GM12872 (cell line): ENCODE data around the gene UGT1A8.

Experiments used
- TF ChIP-seq, protein P1 (sequence below): IDR thresholded peaks from 3 replicates; pipeline ENCODE4 v1.5.1; 2011; ENCODE audit warnings: low read depth, mild to moderate bottlenecking, low read length, moderate library complexity; ENCODE audit not compliant: insufficient read depth

Gene UGT1A8

DNA sequence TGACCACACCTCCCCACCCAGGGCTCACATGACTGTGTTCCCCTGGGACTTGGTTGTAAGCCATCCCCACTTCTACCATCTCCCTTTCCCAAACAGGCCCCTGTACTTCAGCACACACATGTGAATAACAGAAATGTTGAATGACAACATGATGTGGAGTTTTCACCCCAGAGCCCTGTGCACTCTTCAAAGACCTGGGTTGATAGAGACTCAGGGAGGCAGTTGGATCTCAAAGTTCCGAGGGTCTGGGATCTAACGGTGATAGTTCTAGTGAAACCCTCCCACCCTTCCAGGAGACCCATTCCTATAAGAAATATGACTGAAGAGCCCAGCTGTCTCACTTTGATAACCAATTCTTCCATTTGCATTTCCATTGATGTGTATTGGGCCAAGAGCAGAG is 160.6 kb downstream of the UGT1A8 start, which contains the start of gene MROH2A:
Gene MROH2A, plus strand, starts transcription at position 301 of the 400 bp plus-strand sequence. CDS start 1,029 bp downstream, outside the sequence.
- TF ChIP-seq, protein P1, sequence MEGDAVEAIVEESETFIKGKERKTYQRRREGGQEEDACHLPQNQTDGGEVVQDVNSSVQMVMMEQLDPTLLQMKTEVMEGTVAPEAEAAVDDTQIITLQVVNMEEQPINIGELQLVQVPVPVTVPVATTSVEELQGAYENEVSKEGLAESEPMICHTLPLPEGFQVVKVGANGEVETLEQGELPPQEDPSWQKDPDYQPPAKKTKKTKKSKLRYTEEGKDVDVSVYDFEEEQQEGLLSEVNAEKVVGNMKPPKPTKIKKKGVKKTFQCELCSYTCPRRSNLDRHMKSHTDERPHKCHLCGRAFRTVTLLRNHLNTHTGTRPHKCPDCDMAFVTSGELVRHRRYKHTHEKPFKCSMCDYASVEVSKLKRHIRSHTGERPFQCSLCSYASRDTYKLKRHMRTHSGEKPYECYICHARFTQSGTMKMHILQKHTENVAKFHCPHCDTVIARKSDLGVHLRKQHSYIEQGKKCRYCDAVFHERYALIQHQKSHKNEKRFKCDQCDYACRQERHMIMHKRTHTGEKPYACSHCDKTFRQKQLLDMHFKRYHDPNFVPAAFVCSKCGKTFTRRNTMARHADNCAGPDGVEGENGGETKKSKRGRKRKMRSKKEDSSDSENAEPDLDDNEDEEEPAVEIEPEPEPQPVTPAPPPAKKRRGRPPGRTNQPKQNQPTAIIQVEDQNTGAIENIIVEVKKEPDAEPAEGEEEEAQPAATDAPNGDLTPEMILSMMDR, result no peak

DNA sequence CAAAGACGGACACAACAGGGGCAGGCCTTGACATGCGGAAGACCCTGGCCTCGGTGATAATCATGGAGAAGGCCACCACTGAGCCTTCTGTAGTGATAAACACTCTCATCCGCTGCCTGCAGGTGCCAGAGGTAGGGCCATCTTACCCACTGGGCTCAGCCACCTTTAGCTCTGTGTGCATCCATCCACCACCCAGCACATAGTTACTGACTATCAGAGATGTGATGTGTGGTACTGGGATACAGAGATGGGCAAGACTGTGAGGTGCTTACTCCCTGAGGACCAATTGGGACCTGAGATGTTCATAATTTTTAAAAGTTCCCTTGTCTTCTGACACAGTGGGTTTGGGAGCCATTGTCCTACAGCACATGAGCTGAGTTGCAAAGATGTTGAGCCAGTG is 162.3 kb downstream of the UGT1A8 start:
- TF ChIP-seq, protein P1, result no peak

- TF ChIP-seq, protein P1, result no peak
These were observed 163.3 kb downstream of the UGT1A8 start for GRCh38 chr2:233780771-233781170.

DNA sequence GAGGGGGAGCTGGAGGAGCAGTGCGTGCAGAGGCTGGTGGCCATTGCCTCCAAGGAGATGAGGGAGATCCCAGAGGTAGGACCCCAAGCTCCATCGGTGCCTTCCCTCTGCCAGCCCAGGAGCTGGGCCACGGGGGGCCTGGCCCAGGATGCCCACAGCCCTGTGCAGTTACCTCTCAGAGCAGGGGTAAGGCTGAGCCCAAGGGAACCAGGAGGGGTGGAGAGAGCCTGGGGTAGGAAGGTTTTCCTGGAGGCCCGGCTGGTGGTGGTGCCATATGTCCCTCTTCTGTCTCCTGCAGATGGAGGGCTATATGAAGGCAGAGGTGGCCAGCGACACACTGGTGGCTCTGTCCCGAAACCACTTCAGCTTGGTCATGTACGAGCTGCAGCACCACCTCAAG is 172.1 kb downstream of the UGT1A8 start:
- TF ChIP-seq, protein P1, result no peak

DNA sequence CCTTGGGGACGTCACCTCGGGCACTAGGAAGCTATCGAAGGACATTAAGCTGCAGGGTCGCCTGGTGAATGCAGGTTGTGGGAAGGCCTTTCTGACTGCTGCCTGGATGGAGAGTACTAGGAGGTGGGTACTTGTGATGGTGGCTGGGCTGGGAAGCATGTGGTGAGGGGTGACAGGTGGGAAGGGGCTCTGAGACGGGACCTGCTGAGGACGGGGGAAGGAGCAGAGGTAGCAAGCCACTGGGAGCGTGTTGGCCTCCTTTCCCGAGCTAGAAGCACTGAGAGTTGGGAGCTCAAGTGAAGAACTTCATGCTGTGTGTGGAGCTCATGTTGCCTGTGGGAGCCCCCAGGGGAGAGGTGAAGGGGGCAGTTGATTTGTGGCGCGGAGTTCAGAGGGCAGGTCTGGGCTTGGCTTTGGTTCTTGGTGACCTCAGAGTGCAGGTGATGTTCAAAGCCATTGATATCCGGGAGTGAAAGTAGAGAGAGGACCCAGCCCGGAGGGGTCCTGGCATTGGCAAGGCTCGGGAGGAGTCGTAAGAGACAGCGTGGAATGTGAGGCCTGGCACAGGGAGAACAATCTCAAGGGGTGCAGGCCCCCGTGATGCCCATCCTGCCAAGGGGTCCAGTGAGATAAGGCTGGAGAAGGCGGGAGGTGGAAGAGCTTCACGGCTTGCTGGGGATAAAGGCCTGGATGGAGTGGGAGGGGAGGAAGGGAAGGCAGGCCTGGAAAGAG is 173.9 kb downstream of the UGT1A8 start:
- TF ChIP-seq, protein P1, result no peak

DNA sequence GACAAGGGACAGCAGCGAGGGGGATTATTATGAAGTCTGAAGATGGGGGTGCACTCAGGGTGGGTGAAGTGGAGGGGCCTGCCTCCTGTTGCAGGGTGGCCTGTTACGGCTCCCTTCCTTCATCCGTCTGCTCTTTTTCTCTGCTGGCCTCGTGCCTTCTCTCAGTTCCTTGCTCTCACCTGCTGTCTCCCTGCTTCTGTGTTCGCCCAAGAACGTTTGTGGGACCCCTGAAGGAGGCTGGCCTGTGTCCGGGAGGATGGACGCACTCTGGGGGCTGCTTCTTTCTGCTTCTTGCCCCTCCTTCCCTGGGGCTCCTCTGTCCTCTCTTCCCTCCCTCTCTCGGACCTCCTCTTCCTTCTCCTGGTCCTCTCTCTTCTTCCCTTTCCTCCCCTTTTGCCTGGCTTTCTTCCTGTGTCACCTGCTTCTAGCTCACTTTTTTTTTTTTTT is 174.5 kb downstream of the UGT1A8 start:
- TF ChIP-seq, protein P1, result no peak

DNA sequence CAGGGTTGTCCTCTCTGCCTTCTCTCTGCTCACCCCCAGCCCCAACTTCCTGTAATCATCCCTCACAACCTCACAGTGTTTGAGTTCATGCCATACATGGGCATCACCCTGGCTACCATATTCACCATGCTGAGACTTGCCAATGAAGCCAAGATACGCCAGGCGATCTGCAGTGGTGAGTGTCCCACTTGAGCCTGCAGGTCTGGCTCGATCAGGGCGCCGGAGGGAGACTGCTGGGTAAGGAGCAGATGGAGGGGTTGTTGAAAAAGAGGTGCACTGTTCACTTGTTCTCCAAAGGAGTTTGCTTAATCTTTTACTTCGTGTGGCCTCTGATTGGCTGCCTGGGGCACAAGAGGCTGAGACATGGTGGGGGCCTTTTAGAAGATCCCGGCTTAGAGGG is 175.3 kb downstream of the UGT1A8 start:
- TF ChIP-seq, protein P1, result no peak
